OCI-LY7 (cell line): ENCODE results near the gene SH3PXD2A. TPM values are rescaled to one million over a fixed set of nuclear protein-coding genes. Genes with fewer than 3 reads are reported as not detected.

ENCODE experiments used
- BruUV-seq: library from RNA; stranded (reverse); fragments of 400-500 nt; replicated peaks from 2 replicates; lab custom pipeline; 2021; lab: Mats Ljungman, UMichigan
- CTCF ChIA-PET: fragments of 300-600 bp; sonication (Branson Sonifier 250); formaldehyde crosslinking; loops from one replicate; lab custom pipeline; 2022; ENCODE audit warnings: antibody characterized with exemption; ENCODE audit not compliant: unreplicated experiment; lab: Charles Lee
- POLR2A ChIA-PET: fragments of 300-600 bp; sonication (Branson Sonifier 250); formaldehyde crosslinking; loops from one replicate; lab custom pipeline; 2022; ENCODE audit warnings: antibody characterized with exemption; lab: Charles Lee
- DNase-seq: peaks from one replicate; pipeline ENCODE4 v3.0.0-alpha.2; 2015; ENCODE audit warnings: low spot score
- H2AFZ ChIP-seq: fragments of 200-600 bp; sonication (generic), shearing (Covaris generic); 2 replicates; pipeline ENCODE4 v1.6.1; 2014; ENCODE audit warnings: mild to moderate bottlenecking, antibody characterized with exemption, low read length, moderate library complexity
- H3K27ac ChIP-seq: fragments of 200-600 bp; sonication (generic); 2 replicates; pipeline ENCODE4 v1.5.1; 2014; ENCODE audit warnings: mixed run types, low read depth, mild to moderate bottlenecking, moderate library complexity, low read length, inconsistent platforms; ENCODE audit not compliant: poor library complexity, severe bottlenecking
- H3K36me3 ChIP-seq: fragments of 200-600 bp; sonication (generic); 2 replicates; pipeline ENCODE4 v1.6.1; 2014; ENCODE audit warnings: mild to moderate bottlenecking, antibody characterized with exemption, low read length, moderate library complexity, mixed read lengths; ENCODE audit not compliant: insufficient read depth
- H3K4me1 ChIP-seq: fragments of 200-600 bp; sonication (generic); 2 replicates; pipeline ENCODE4 v1.5.1; 2014; ENCODE audit warnings: mild to moderate bottlenecking, low read length; ENCODE audit not compliant: insufficient read depth, poor library complexity, severe bottlenecking
- H3K4me2 ChIP-seq: fragments of 200-600 bp; sonication (generic); 2 replicates; pipeline ENCODE4 v1.6.1; 2014; ENCODE audit warnings: mild to moderate bottlenecking, low read length
- H3K4me3 ChIP-seq: fragments of 200-600 bp; sonication (generic); 2 replicates; pipeline ENCODE4 v1.5.1; 2014; ENCODE audit warnings: mild to moderate bottlenecking, low read depth, low read length; ENCODE audit not compliant: poor library complexity, severe bottlenecking
- H3K79me2 ChIP-seq: fragments of 200-600 bp; sonication (generic); 2 replicates; pipeline ENCODE4 v1.6.1; 2016; ENCODE audit warnings: low read depth, mild to moderate bottlenecking, low read length, moderate library complexity, mixed read lengths; ENCODE audit not compliant: insufficient read depth
- H3K9me2 ChIP-seq: fragments of 200-600 bp; sonication (generic); 2 replicates; pipeline ENCODE4 v1.6.1; 2016; ENCODE audit warnings: mild to moderate bottlenecking, low read length, mixed read lengths; ENCODE audit not compliant: insufficient read depth
- H3K9me3 ChIP-seq: fragments of 200-600 bp; sonication (generic); 2 replicates; pipeline ENCODE4 v1.6.1; 2014; ENCODE audit warnings: mild to moderate bottlenecking, mixed run types, low read length, mixed read lengths
- H4K20me1 ChIP-seq: fragments of 200-600 bp; sonication (generic); 2 replicates; pipeline ENCODE4 v1.6.1; 2014; ENCODE audit warnings: mild to moderate bottlenecking, antibody characterized with exemption, low read length, moderate library complexity, mixed read lengths; ENCODE audit not compliant: insufficient read depth
- CTCF ChIP-seq: fragments of 200-600 bp; sonication (generic); conservative IDR thresholded peaks from 2 replicates; pipeline ENCODE4 v1.5.1; 2014; ENCODE audit warnings: mild to moderate bottlenecking, antibody characterized with exemption, low read length, moderate library complexity, mixed read lengths
- EZH2phosphoT487 ChIP-seq: fragments of 200-600 bp; sonication (generic); IDR thresholded peaks from 2 replicates; pipeline ENCODE4 v1.6.1; 2018; ENCODE audit warnings: low read depth, borderline replicate concordance, mild to moderate bottlenecking, mixed run types, antibody characterized with exemption, low read length, moderate library complexity, mixed read lengths
- intact Hi-C: fragments of 100-400 bp; cut with micrococcal nuclease; formaldehyde crosslinking; loops from one replicate; pipeline ENCODE4 v1.10.0; 2022; ENCODE audit not compliant: unreplicated experiment
- total RNA-seq, 2 experiments: library from RNA; depleted of rRNA in 1 of 2; stranded (reverse); fragments of >200 nt in 1 of 2; shearing (Covaris generic) in 1 of 2; gene quantifications; 2 replicates each; pipeline ENCODE4 v1.2.3, GENCODE V29; 2014 to 2022

The SH3PXD2A gene
- total RNA-seq, 2 experiments from 2014 or later: 0.85 to 5.9 TPM

GRCh38 chr10:103585011-103585405 is 270.4 kb downstream of the SH3PXD2A start:
- Histone ChIP-seq H3K36me3 (no peaks in the 10 kb centered on the region), H3K9me3 (no peaks in the 10 kb centered on the region), H3K27ac (no peak overlapping the region), H3K4me2 (no peak overlapping the region), H3K79me2 (no peaks in the 10 kb centered on the region), H3K4me1 (peaks cover 9% of the 10 kb centered on the region), H3K4me3 (no peak overlapping the region), H2AFZ (no peak overlapping the region), H3K9me2 (no peaks in the 10 kb centered on the region), H4K20me1 (no peaks in the 10 kb centered on the region)
- TF ChIP-seq EZH2phosphoT487 (no peak), CTCF (no peak)
- DNase-seq: no peak
- no TSS peak for BruUV-seq
- intact Hi-C loops: no loop called here
- ChIA-PET POLR2A (no interaction called here), CTCF (no interaction called here)

- Histone ChIP-seq H3K4me2 (peak overlapping the region; percentile 27), H3K79me2 (no peaks in the 10 kb centered on the region), H3K9me2 (no peaks in the 10 kb centered on the region), H2AFZ (peak overlapping the region; percentile 88), H3K4me1 (peaks cover 9% of the 10 kb centered on the region), H4K20me1 (no peaks in the 10 kb centered on the region), H3K27ac (peak overlapping the region; percentile 10), H3K9me3 (no peaks in the 10 kb centered on the region), H3K36me3 (no peaks in the 10 kb centered on the region), H3K4me3 (peak overlapping the region; percentile 46)
- TF ChIP-seq CTCF (no peak), EZH2phosphoT487 (no peak)
- ChIA-PET CTCF (no interaction called here), POLR2A (interaction anchor here (0.7 kb wide), 1 partner anchor 189 kb away, joined by 3 read pairs; no protein-coding TSS in a partner anchor)
- intact Hi-C loops: no loop called here
- BruUV-seq: no TSS peak
- DNase-seq: peak; percentile 71
These were observed 271.0 kb downstream of the SH3PXD2A start for GRCh38 chr10:103584216-103585010.

- BruUV-seq: no TSS peak
- no peaks in the 10 kb centered on the region for H3K9me2 ChIP-seq
- H4K20me1 ChIP-seq: no peaks in the 10 kb centered on the region
- peak overlapping the region; percentile 10 for H3K27ac ChIP-seq
- H3K4me1 ChIP-seq: peaks cover 9% of the 10 kb centered on the region
- CTCF ChIA-PET: no interaction called here
- no peak for TF ChIP-seq CTCF
- no peak for TF ChIP-seq EZH2phosphoT487
- H3K4me2 ChIP-seq: peak overlapping the region; percentile 27
- intact Hi-C loops: no loop called here
- peak overlapping the region; percentile 88 for H2AFZ ChIP-seq
- H3K79me2 ChIP-seq: no peaks in the 10 kb centered on the region
- H3K4me3 ChIP-seq: peak overlapping the region; percentile 46
- no peak for DNase-seq
- no peaks in the 10 kb centered on the region for H3K36me3 ChIP-seq
- no peaks in the 10 kb centered on the region for H3K9me3 ChIP-seq
- POLR2A ChIA-PET: interaction anchor here (0.7 kb wide), 1 partner anchor 189 kb away, joined by 3 read pairs; no protein-coding TSS in a partner anchor
These were observed 271.5 kb downstream of the SH3PXD2A start for GRCh38 chr10:103583871-103584215.
